ENCODE measurements around the gene MSRB3.
"Not testable (repeated sequence)": the region's sequence is repeated elsewhere in the genome, so short reads cannot be mapped to it uniquely, and the experiment has no call there.

The MSRB3 gene

GRCh38 chr12:65460063-65460462 is 181.6 kb downstream of the MSRB3 start:
- DNase-seq, result no peak

DNA sequence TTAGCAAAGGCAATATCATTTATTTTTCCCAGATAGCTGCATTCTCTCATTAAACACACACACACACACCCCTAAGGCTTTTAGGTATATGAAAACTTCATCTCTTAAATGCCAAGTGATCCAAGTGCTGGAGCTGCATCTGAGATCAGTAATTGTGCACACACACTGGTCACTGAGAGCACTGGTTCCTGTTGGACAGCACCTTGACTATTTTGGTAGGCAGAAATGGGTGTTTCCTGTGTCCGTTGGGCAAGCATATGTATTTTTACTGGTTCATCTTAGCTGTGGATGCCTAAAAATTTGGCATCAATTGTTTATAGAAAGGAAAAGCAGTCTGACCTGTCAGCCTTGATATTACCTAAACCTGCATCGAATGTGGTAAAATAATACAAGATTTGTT is 182.5 kb downstream of the MSRB3 start:
- no peak for DNase-seq

DNA sequence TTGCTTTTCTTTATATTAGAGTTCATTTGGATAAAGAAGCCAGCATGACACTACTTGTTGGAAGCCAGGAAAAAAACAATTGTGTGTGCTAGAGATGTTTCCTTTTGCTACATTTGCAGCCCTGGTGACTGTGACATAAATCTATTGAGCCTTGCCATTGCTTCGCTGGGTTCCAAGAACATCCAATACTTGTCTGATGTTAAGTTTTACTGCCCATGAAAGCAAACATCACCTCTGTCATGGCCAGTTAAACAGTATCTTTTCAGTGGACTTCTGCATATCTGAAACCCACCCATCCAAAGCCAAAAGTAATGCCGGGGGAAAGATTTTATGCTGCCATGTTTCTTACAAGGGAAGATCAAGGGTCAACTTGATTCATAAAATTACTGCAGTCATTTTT is 184.0 kb downstream of the MSRB3 start:
- DNase-seq, result no peak

DNA sequence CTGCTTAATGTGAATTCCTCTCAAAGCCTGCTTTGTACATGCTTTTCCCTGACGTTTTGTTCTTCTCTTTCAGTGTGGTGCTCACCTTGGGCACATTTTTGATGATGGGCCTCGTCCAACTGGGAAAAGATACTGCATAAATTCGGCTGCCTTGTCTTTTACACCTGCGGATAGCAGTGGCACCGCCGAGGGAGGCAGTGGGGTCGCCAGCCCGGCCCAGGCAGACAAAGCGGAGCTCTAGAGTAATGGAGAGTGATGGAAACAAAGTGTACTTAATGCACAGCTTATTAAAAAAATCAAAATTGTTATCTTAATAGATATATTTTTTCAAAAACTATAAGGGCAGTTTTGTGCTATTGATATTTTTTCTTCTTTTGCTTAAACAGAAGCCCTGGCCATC is 184.6 kb downstream of the MSRB3 start:
- no peak for DNase-seq

DNA sequence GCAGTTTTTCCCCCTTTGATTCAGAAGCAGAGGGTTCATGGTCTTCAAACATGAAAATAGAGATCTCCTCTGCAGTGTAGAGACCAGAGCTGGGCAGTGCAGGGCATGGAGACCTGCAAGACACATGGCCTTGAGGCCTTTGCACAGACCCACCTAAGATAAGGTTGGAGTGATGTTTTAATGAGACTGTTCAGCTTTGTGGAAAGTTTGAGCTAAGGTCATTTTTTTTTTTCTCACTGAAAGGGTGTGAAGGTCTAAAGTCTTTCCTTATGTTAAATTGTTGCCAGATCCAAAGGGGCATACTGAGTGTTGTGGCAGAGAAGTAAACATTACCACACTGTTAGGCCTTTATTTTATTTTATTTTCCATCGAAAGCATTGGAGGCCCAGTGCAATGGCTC is 185.1 kb downstream of the MSRB3 start:
- no peak for DNase-seq

DNA sequence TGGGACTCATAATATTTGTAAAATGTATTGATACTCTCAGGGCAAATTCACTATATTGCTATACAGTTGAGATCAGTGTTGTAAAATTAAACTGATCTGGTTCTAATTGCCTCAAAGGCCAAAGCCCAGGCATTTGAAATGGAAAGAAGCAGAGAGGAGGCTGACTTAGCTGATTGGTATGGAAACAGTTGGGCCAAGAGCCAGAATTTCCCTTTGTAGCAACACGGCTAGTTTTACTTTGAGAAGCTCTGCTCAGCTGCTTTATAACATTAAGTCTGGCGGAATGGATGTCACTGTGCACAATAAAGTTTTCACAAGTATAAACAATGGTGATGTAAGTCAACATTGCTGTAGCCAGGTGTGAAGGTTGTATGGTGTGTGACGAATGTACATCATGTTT is 186.4 kb downstream of the MSRB3 start:
- no peak for DNase-seq

- no peak for DNase-seq
These were observed 187.5 kb downstream of the MSRB3 start for GRCh38 chr12:65465766-65466547.

DNA sequence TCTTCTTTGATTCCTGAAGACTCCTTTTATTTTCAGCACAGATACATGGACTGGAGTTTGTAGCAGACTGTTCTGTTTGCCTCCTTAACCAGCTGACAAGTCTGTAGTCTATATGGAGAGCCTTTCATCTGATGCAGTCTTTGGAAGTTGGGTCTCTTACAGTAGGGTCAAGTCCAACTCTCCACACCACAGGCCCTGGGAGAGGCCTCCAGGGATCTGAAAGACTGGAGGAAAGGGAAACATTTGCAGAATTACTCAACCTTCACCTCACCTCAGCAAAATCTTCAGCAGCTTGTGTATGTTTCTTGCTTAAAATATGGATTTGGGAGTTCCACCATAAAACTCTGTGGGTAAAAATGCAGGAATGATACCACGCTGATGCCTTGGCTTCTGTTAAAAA is 188.4 kb downstream of the MSRB3 start:
- DNase-seq, result no peak

DNA sequence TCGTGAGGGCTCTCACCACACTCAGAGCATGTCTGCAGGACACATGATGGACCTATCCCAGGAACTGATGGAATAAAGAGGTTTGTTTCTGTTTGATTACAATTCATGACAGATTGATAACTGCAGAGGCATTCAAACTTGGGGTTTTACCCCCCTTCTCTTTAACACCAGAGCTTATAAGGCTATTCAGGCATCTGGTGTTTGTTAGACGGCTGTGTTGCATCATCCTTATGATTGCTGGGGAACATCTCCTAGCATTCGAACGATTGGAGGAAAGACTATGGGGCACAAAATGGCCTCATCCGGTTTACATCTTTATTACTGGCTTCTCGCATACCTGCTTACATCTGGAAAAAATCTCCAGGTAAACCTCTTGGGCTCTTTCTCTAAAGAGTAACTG is 191.8 kb downstream of the MSRB3 start:
- DNase-seq, result no peak

GRCh38 chr12:65472079-65472478 is 193.6 kb downstream of the MSRB3 start:
- DNase-seq, result no peak

DNA sequence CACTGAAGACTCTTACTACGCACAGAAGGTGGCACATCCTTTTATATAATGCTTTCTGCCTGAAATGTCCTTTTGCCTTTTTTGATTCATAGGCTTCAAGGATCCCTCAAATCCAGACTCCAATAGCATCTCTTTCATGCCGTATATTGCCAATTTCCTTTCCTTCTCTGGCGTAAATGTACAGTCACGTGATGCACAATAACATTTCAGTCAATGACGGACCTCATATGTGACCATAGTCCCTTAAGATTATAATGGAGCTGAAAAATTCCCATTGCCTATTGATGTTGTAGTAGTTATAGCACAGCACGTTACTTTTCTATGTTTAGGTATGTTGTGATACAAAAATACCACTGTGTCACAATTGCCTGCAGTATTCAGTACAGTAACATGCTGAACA is 196.3 kb downstream of the MSRB3 start:
- no peak for DNase-seq

- DNase-seq, result no peak
These were observed 199.2 kb downstream of the MSRB3 start for GRCh38 chr12:65477721-65478120.

- not testable (repeated sequence) for DNase-seq
These were observed 205.5 kb downstream of the MSRB3 start for GRCh38 chr12:65483891-65484516.

DNA sequence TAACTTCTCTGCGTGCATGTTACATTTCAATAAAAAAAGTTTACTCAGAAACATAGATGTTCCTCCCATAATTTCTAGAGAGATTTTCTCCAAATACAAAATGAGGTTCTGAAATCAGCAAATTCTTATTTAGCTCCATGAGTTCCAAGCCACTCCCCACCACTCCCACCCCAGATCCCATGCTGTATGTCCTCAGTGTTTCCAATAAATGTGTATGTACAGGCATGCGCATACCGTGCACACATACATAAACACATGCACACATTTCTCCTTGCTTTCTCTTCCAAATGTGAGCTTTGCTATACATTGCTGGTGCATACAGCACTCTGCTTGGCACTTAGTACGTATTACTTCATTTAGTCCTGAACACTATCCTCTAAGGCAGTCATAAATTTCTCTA is 209.7 kb downstream of the MSRB3 start:
- no peak for DNase-seq

DNA sequence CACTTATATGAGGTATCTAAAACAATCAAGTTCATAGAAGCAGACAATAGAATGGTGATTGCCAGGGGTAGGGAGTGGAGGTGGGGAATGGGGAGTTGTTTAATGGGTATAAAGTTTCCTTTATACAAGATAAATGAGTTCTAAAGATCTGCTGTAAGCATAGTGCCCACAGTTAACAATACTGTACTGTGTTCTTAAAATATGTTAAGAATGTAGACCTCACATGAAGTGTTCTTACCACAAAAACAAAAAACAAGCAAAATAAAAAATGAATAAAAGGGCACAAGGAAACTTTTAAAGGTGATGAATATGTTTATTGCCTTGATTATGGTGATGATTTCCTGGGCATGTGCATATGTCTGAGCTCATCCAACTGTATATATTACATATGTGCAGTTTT is 211.8 kb downstream of the MSRB3 start:
- DNase-seq, result no peak

DNA sequence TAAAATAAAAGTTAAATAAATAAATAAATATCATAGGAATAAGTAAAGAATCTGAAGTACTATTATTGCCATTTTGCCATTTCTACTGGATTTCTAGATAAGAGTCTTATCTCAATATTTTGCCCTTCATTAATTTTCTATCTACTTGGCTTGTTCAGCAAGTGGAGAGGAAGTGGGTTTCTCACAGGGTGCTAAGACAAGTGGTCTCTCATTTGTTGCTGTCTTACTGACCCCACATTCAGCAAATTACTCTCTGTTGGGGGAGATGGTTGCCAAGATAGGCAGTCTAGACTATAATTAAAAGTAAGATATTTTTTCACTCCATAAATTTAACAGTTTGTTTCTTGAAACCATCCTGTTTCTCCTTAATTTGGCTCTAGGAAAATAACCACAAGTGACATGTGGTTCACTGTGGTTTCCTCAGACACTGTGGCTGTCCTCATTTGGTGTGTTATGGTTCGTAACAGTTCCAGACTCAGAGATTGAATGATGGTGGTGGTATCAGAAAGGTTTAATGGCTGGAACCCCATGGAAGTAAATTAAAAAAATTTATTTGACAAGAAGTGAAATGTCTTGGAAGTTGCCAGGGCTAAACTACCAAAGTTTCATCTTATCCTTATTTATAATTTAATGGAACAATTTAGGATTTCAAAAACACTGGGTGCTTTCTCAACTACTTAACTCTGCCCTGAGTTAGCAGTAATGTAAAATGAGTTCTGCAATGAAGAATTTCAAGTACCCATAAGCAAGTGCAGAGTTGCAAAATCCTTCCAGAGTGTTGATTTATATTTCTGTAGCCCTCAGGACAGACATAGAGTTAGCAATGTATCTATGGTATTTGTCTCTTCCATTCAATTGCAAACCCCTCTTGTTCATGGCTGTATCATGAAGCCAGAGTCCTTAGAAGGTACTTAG is 214.8 kb downstream of the MSRB3 start:
- DNase-seq, result no peak

GRCh38 chr12:65493913-65494245 is 215.4 kb downstream of the MSRB3 start:
- no peak for DNase-seq

DNA sequence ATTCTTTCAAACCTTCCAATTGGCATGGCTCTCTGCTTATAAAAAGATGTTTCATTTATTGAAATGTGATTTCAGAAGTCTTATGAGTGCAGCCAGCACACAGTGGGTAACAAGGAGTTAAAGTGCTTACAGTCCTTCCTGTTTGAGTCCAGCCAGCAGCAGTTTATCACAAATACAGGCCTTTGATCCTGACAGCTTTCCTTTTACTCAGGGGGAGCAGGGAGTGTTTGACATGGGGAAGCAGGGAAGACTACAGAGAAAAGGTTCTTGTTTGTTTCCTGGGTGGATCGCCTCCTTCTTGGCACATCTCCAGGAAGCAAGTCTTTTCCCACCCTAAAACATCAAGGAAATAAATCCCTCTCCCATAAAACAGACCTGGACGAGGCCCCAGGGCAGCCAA is 216.1 kb downstream of the MSRB3 start:
- no peak for DNase-seq

- no peak for DNase-seq
These were observed 216.8 kb downstream of the MSRB3 start for GRCh38 chr12:65495233-65495632.

DNA sequence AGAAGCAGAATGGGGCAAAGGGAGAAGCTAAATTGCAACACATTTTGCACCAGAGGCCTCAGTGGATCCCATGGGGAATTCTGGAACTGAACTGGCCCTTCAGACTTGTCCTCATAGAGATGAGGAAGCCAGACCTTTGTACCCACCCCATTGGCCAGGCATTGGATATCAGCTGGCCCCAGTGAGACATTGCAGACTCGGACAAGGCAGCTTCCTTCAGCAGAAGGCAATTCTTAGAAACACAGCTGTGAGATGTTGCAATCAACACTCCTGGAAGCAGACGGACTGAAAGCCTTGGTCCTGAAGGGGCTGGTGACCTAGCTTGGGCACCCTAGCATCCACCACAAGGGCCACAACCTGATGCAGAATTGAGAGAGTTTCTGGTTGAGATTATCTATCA is 218.1 kb downstream of the MSRB3 start:
- no peak for DNase-seq

DNA sequence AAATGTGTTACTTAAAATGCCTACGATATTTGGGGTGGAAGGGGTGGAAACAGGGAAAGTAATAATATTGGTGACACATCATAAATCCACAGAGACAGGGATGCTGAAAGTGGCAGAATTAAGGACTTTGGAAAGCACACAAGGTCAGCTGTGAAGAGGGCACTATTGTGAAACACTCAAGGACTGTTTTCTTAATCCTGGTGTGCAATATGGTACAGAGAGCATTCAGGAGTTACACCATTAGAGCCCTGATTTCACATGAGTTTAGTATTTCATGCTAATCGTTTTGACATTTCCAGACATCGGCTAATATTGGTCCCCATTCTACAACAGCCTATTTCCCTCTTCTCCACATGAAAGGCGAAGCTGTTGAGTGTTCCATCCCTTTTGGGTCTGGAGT is 219.2 kb downstream of the MSRB3 start:
- no peak for DNase-seq

DNA sequence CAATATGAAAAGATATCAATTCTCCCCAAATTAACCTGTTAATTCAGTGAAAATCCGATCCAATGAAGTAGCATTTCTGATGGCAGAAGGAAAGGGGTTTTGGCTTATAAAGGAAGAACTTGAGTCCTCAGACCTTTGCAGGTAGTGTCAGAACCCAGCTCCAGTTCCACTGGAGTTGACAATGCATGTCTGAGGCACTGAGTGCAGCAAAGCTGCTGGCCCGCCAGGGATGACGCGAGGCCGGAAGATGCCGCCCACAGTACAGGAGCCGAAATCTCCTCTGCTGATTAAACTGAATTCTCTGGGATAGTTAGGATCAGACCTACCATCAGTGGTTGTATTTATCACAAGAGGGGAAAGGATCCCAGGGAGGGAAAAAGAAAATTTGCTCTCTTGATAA is 220.7 kb downstream of the MSRB3 start:
- DNase-seq, result no peak

DNA sequence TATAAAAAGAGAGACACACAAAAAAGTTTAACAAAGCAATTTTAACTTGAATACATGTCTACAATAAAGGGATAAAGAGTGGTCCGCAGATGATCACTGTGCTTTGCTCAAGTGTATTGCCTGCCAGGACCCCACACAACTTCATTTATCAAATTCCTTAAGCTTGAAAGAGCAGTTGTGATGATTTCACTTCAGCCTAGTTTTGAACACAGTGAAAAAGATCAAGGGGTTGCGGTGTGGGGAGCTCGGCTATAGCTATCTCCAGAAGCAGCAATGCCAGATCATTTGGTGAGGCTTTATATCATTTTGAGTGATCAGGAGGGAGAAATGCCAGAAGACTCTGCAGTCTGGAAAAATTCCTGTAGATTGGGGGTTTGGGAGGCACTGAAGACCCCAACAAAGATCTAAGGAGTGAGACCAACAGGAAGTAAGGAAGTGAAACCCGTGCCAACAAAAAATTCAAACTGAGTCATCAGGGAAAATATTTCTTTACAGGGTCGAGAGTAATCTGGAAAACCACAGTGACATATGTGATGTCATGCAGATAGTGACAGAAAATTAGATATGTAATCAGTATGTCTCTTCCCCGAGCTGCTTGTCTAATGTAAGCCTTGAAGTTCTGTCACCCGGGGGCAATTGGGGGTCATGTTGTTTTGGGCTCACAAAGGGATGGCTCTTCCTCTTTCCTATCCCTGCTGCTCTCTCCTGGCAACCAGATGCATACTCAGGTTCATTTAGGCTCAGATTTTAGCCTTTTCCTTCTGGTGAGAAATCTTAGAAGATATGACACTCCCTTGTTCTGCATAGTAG is 221.8 kb downstream of the MSRB3 start:
- DNase-seq, result no peak
